ENCODE results near the gene CYB561. TPM values are rescaled to one million over a fixed set of nuclear protein-coding genes. Genes with fewer than 3 reads are reported as not detected.
A peak's percentile ranks its signal among the peaks of the same experiment; 100 is the strongest.

CYB561 gene
- total and polyA plus RNA-seq, 2 donors (not counting 1 experiment from before 2014, with no cell fraction given) = 3.5 to 4.9 TPM

DNA sequence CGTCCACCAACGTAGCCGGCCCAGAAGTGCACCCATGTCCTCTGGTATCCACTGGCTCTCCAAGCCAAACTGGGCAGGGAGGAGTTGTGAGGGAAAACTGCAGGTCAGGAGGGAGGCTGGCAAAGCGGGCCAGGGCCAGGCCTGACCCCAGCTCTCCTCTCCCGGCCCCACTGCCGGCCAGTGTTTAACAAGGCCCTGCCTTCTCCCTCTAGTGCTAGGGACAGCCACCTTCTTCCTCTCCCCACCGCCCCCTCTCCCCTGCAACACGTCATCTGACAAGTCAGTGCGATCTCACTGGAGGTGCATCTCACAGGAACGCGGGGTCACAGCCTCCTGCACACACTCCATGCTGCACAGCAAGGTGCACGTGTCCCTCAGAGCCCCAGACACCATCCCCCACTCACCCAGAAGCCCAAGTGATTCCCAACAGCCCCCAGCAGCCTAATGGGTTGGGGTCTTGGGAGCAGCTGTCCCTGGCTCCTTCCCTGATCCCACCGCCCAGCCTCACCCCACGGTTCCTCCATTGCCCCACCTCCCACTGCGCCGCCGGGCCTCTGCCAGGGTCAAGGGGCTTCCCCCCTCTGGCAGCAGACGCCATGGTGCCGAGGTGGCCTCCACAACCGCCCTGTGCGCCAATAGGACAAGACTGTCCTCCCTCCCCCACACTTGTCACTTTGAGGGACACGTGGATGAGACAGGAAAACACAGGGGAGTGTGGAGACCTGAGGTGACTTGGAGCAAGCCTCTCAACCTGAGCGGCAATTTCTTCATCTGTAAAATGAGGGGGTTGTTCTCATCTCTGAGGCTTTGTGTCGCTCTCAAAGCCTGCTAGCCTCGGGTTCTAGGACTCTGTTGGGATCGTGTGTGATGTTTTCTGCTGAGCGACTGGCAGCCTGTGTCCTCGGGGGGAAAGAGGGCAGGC is 29.6 kb upstream of the CYB561 start:
- Histone ChIP-seq H3K9me3 (ENCODE audit: control extremely low read depth in 1 of 3, control insufficient read depth in 2 of 3, insufficient read depth in 1 of 3, low read length in 2 of 3) (peaks cover 0 to 2% (median 0%) of the 10 kb centered on the region in 3 donors), H3K4me3 (ENCODE audit: control extremely low read depth in 1 of 5, extremely low read depth in 1 of 5, insufficient read depth in 1 of 5, low read depth in 2 of 5, low read length in 4 of 5) (no peak overlapping the region), H2AFZ (ENCODE audit: insufficient read depth, low read depth, low read length, poor library complexity, severe bottlenecking) (no peak overlapping the region), H3K4me1 (ENCODE audit: control insufficient read depth in 2 of 2, insufficient read depth in 2 of 2, low read length in 2 of 2) (peaks cover 20% of the 10 kb centered on the region in 2 donors), H3K79me2 (ENCODE audit: control insufficient read depth, insufficient read depth, low read length) (no peaks in the 10 kb centered on the region), H3K9ac (ENCODE audit: low read length) (no peak overlapping the region), H3K36me3 (replicated peaks in 1 of 2; ENCODE audit: control extremely low read depth in 1 of 2, control insufficient read depth in 1 of 2, extremely low read depth in 1 of 2, insufficient read depth in 2 of 2, low read length in 1 of 2) (no peaks in the 10 kb centered on the region), H4K20me1 (ENCODE audit: control insufficient read depth, insufficient read depth, low read length, poor library complexity, severe bottlenecking) (no peaks in the 10 kb centered on the region), H3K27ac (ENCODE audit: low read length in 2 of 2) (no peak overlapping the region), H3K4me2 (replicated peaks; ENCODE audit: low read depth, low read length, poor library complexity, severe bottlenecking) (peak overlapping the region; percentile 98), H3K27me3 (replicated peaks in 1 of 4; ENCODE audit: control extremely low read depth in 1 of 4, control insufficient read depth in 3 of 4, insufficient read depth in 4 of 4, low read length in 3 of 4) (peaks cover 0 to 41% (median 13%) of the 10 kb centered on the region in 4 experiments)
- no peak for TF ChIP-seq EZH2 (IDR thresholded peaks at IDR 0.05; ENCODE audit: borderline replicate concordance, insufficient read depth, low read depth, low read length, poor library complexity, severe bottlenecking)
- TF ChIP-seq, protein P1, sequence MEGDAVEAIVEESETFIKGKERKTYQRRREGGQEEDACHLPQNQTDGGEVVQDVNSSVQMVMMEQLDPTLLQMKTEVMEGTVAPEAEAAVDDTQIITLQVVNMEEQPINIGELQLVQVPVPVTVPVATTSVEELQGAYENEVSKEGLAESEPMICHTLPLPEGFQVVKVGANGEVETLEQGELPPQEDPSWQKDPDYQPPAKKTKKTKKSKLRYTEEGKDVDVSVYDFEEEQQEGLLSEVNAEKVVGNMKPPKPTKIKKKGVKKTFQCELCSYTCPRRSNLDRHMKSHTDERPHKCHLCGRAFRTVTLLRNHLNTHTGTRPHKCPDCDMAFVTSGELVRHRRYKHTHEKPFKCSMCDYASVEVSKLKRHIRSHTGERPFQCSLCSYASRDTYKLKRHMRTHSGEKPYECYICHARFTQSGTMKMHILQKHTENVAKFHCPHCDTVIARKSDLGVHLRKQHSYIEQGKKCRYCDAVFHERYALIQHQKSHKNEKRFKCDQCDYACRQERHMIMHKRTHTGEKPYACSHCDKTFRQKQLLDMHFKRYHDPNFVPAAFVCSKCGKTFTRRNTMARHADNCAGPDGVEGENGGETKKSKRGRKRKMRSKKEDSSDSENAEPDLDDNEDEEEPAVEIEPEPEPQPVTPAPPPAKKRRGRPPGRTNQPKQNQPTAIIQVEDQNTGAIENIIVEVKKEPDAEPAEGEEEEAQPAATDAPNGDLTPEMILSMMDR (IDR thresholded peaks at IDR 0.05) = no peak
- Mint-ChIP-seq H3K4me3 (peak overlapping the region; percentile 77), H3K9me3 (ENCODE audit: insufficient read depth) (no peaks in the 10 kb centered on the region), H3K27me3 (peaks cover 31% of the 10 kb centered on the region), H3K27ac (no peak overlapping the region), H3K4me1 (peaks cover 24% of the 10 kb centered on the region)
- 72% methylated on average over 26 of the region's 28 CpGs for WGBS (ENCODE audit: insufficient coverage)
- CTCF ChIA-PET = interaction anchor here (0.6 to 8.7 kb wide), 3 partner anchors 14 to 136 kb away, joined by 4 to 158 read pairs (median 4); no protein-coding TSS in a partner anchor
- ATAC-seq (ENCODE audit: low read depth) (no peak), DNase-seq (no peak)
- intact Hi-C loops (cut with micrococcal nuclease) = no loop called here
- POLR2A ChIA-PET = no interaction called here
